Natural killer cell (primary cell): Measurements from ENCODE around the gene METTL5. TPM values are rescaled to one million over a fixed set of nuclear protein-coding genes. Genes with fewer than 3 reads are reported as not detected.

ENCODE experiments used
- ATAC-seq, 3 donors: fragments of 150-1000 bp in 2 of 3; fragments of 200-7000 bp in 1 of 3; cut with Tn5 transposase; 1 replicate in 1 of 3; 2 replicates in 2 of 3; pipeline ENCODE4 v1.10.0; 2021; ENCODE audit warnings: mild to moderate bottlenecking in 2 of 3, moderate library complexity in 2 of 3
- DNase-seq, 2 donors: peaks; one replicate each; pipeline versions ENCODE4 v3.0.0 to v3.0.0-alpha.2; 2013 to 2021; ENCODE audit warnings: mixed read lengths in 1 of 2
- H3K27ac ChIP-seq: one replicate; pipeline ENCODE4 v1.5.1; 2013; ENCODE audit warnings: mild to moderate bottlenecking, low read length
- H3K27me3 ChIP-seq: one replicate; pipeline ENCODE4 v1.6.1; 2013; ENCODE audit warnings: low read length; ENCODE audit not compliant: control insufficient read depth, insufficient read depth
- H3K36me3 ChIP-seq: one replicate; pipeline ENCODE4 v1.6.1; 2013; ENCODE audit warnings: low read length; ENCODE audit not compliant: control insufficient read depth, insufficient read depth
- H3K4me1 ChIP-seq: one replicate; pipeline ENCODE4 v1.6.1; 2013; ENCODE audit warnings: low read length; ENCODE audit not compliant: control insufficient read depth, insufficient read depth
- H3K4me3 ChIP-seq: one replicate; pipeline ENCODE4 v1.5.1; 2013; ENCODE audit warnings: low read length
- H3K9me3 ChIP-seq: one replicate; pipeline ENCODE4 v1.6.1; 2013; ENCODE audit warnings: low read length; ENCODE audit not compliant: control insufficient read depth, insufficient read depth
- H3K27ac Mint-ChIP-seq, 2 donors: one replicate each; pipeline ENCODE4 v1.8.0; 2022; ENCODE audit warnings: mild to moderate bottlenecking in 2 of 2, mixed read lengths in 2 of 2, moderate library complexity in 1 of 2
- H3K27me3 Mint-ChIP-seq, 2 donors: one replicate each; pipeline ENCODE4 v1.8.0; 2022; ENCODE audit warnings: low read depth in 2 of 2, mixed read lengths in 2 of 2
- H3K36me3 Mint-ChIP-seq: one replicate; pipeline ENCODE4 v1.8.0; 2022; ENCODE audit warnings: mixed read lengths
- H3K4me1 Mint-ChIP-seq, 2 donors: one replicate each; pipeline ENCODE4 v1.8.0; 2022; ENCODE audit warnings: mixed read lengths in 2 of 2
- H3K4me3 Mint-ChIP-seq: one replicate; pipeline ENCODE4 v1.8.0; 2022; ENCODE audit warnings: mild to moderate bottlenecking, moderate library complexity, mixed read lengths
- H3K9me3 Mint-ChIP-seq, 2 donors: one replicate each; pipeline ENCODE4 v1.8.0; 2022; ENCODE audit warnings: mixed read lengths in 2 of 2
- CTCF ChIP-seq: fragments of 200-600 bp; IDR thresholded peaks from one replicate; pipeline ENCODE4 v1.8.0; 2022; ENCODE audit warnings: antibody characterized with exemption
- WGBS: methylation state at CpG from one replicate; pipeline ENCODE4 v1.1.7; 2013; ENCODE audit warnings: missing lambda C conversion rate; ENCODE audit not compliant: insufficient coverage; 5-methylcytosine and 5-hydroxymethylcytosine counted together
- intact Hi-C: fragments of 100-400 bp; cut with micrococcal nuclease; formaldehyde crosslinking; loops from one replicate; pipeline ENCODE4 v1.14.2; 2022
- total RNA-seq, 4 donors: library from RNA; stranded (reverse); fragments of 120-200 nt in 1 of 4; gene quantifications; one replicate each; pipeline versions ENCODE4 v1.2.3 to v1.2.4, GENCODE V29; 2013 to 2022

The METTL5 gene
- total RNA-seq, 3 donors from 2014 or later (not counting 1 experiment from before 2014, with no cell fraction given): 14.7 to 28.2 (median 21.3) TPM

GRCh38 chr2:169798718-169799592 is 25.8 kb downstream of the METTL5 start, which contains the start of gene SSB:
TSS of gene SSB (plus strand) at chr2:169798871. CDS start at chr2:169800961, 2,090 bp downstream.
- Mint-ChIP-seq H3K27ac (peak within 1 kb of the TSS; percentile 90 to 93), H3K4me3 (peak within 1 kb of the TSS; percentile 90), H3K36me3 (no peaks in the 10 kb centered on the region), H3K27me3 (peaks cover 0 to 2% of the 10 kb centered on the region in 2 donors), H3K4me1 (peaks cover 22% of the 10 kb centered on the region in 2 donors), H3K9me3 (no peaks in the 10 kb centered on the region)
- Histone ChIP-seq H3K9me3 (no peaks in the 10 kb centered on the region), H3K4me3 (peak within 1 kb of the TSS; percentile 65), H3K27ac (peak within 1 kb of the TSS; percentile 89), H3K27me3 (no peaks in the 10 kb centered on the region), H3K4me1 (peaks cover 5% of the 10 kb centered on the region), H3K36me3 (peaks cover 19% of the 10 kb centered on the region)
- DNase-seq: peak; percentile 84 to 95
- peak; percentile 92 to 96 (median 92) for ATAC-seq
- TF ChIP-seq CTCF: no peak
- under 1% methylated on average over 67 of the region's 67 CpGs for WGBS
- intact Hi-C loops: loop anchor here (2.0 to 10.0 kb wide), 2 partner anchors 26 to 104 kb away; partner anchors contain the start of genes CFAP210, METTL5 and PHOSPHO2

- ATAC-seq: no peak
- Histone ChIP-seq H3K9me3 (no peaks in the 10 kb centered on the region), H3K27me3 (no peaks in the 10 kb centered on the region), H3K4me1 (peaks cover 5% of the 10 kb centered on the region), H3K36me3 (peaks cover 17% of the 10 kb centered on the region), H3K4me3 (peak overlapping the region; percentile 65), H3K27ac (peak overlapping the region; percentile 89)
- H3K4me3 Mint-ChIP-seq: peak overlapping the region; percentile 90
- H3K4me1 Mint-ChIP-seq: peaks cover 22% of the 10 kb centered on the region in 2 donors
- peaks cover 2 to 6% of the 10 kb centered on the region in 2 donors for H3K27me3 Mint-ChIP-seq
- intact Hi-C loops: loop anchor here (2.0 to 10.0 kb wide), 2 partner anchors 26 to 104 kb away; partner anchors contain the start of genes CFAP210, METTL5 and PHOSPHO2
- H3K9me3 Mint-ChIP-seq: no peaks in the 10 kb centered on the region
- H3K27ac Mint-ChIP-seq: peak overlapping the region; percentile 90 to 93
- DNase-seq: no peak
- TF ChIP-seq CTCF: no peak
- WGBS: 13% methylated on average over 3 of the region's 4 CpGs
- H3K36me3 Mint-ChIP-seq: no peaks in the 10 kb centered on the region
Measured at GRCh38 chr2:169798397-169798717, 26.3 kb downstream of the METTL5 start.

- H3K4me3 ChIP-seq: no peak overlapping the region
- Mint-ChIP-seq H3K4me1 (peaks cover 22% of the 10 kb centered on the region in 2 donors), H3K4me3 (peak overlapping the region; percentile 67), H3K27me3 (peaks cover 2 to 13% of the 10 kb centered on the region in 2 donors), H3K36me3 (no peaks in the 10 kb centered on the region), H3K27ac (peak overlapping the region; percentile 19 to 90), H3K9me3 (no peaks in the 10 kb centered on the region)
- peaks cover 5% of the 10 kb centered on the region for H3K4me1 ChIP-seq
- ATAC-seq (no peak), DNase-seq (no peak)
- TF ChIP-seq CTCF: no peak
- no peaks in the 10 kb centered on the region for H3K9me3 ChIP-seq
- no peaks in the 10 kb centered on the region for H3K27me3 ChIP-seq
- intact Hi-C loops: loop anchor here (10.0 kb wide), 1 partner anchor 103 kb away; the partner anchor contains the start of genes CFAP210 and PHOSPHO2
- WGBS: 97% methylated on average over 5 of the region's 5 CpGs
- no peak overlapping the region for H3K27ac ChIP-seq
- peaks cover 12% of the 10 kb centered on the region for H3K36me3 ChIP-seq
Measured at GRCh38 chr2:169797601-169798000, 27.1 kb downstream of the METTL5 start.
